Skeletal muscle cell (primary cell): Measurements from ENCODE around the gene TKTL1.
"Not testable (repeated sequence)": the region's sequence is repeated elsewhere in the genome, so short reads cannot be mapped to it uniquely, and the experiment has no call there.

ENCODE experiments used
- DNase-seq: peaks from one replicate; pipeline ENCODE4 v3.0.0-alpha.2; 2010; ENCODE audit warnings: low read depth
- H3K4me3 ChIP-seq: 2 replicates; pipeline ENCODE4 v1.5.1; 2011; ENCODE audit warnings: low read depth, mild to moderate bottlenecking, control low read depth, low read length, moderate library complexity

The TKTL1 gene, protein sequence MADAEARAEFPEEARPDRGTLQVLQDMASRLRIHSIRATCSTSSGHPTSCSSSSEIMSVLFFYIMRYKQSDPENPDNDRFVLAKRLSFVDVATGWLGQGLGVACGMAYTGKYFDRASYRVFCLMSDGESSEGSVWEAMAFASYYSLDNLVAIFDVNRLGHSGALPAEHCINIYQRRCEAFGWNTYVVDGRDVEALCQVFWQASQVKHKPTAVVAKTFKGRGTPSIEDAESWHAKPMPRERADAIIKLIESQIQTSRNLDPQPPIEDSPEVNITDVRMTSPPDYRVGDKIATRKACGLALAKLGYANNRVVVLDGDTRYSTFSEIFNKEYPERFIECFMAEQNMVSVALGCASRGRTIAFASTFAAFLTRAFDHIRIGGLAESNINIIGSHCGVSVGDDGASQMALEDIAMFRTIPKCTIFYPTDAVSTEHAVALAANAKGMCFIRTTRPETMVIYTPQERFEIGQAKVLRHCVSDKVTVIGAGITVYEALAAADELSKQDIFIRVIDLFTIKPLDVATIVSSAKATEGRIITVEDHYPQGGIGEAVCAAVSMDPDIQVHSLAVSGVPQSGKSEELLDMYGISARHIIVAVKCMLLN

DNA sequence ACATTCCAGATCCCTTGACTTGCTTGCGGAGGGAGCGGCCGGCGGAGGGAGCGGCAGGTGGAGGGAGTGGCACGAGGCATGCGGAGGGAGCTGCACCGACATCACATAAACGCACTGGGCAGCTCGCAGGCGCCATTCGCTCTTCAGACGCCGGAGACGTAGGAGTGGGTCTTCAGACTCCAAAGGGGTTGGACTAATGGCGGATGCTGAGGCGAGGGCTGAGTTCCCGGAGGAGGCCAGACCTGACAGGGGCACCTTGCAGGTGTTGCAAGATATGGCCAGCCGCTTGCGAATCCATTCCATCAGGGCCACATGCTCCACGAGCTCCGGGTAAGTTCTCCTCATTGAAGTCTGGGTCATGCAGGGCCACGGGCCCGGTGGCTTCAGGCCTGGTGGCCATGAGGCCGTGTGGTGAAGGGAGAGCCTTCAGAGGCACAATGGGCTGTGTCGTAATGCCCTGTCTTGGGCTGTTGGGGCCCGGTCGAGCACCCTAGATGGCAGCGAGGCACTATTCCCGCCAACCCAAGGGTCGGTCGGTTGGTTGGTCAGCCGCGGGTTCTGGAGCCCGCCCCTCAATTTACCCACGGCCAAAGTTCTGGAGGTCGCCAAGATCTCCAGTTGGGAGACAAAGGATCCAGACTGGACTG, at the start of gene TKTL1:
Gene TKTL1, plus strand, starts transcription at position 132 of the 647 bp plus-strand sequence. Its CDS starts 65 bp downstream, at position 197.
- no peak for DNase-seq
- H3K4me3 ChIP-seq: no peak within 1 kb of the TSS

DNA sequence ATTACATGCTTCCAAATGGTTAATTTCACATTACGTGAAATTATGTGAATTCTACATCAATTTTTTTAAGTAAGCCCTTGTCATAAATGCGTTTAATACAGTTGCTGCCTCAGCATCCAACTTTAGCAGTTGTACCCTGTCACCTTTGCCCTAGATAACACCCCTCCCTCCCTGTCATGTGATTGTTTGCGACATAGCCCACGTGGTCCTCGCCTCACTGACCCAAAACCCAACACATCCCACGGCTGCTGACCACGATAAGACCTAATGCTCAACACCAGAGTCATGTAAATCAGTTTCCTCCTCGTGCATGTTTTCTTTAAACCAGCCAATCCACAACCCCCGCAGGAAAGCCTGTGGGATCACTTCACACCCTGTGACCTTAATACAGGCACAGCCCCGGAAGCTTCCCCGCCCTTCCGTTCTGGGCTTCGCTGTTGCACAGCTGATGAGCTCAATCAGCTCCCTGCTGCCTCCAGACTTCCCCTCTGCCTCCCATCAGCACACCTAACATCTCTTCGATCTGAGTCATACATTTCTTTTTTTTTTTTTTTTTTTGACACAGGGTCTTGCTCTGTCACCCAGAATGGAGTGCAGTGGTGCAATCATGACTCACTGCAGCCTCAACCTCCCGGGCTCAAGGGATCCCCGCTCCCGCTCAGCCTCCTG, 48.1 kb upstream of the TKTL1 start:
- DNase-seq, H3K4me3 ChIP-seq: not testable (repeated sequence)

DNA sequence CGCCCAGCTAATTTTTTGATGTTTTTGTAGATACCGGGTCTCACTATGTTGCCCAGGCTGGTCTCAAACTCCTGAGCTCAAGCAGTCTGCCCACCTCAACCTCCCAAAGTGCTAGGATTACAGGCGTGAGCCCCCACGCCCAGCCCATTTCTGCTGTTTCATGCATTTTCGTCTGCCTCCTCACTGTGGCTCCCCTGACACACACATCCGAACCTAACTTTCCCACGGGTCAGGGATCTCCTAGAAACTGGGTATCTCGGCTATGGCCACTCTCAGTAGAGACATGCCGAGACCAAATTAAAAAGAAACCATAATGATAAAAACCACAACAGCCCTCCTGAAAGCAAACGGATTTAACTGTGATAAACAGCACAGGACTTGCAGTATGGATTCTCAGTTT, 47.5 kb upstream of the TKTL1 start:
- DNase-seq, H3K4me3 ChIP-seq: not testable (repeated sequence)

DNA sequence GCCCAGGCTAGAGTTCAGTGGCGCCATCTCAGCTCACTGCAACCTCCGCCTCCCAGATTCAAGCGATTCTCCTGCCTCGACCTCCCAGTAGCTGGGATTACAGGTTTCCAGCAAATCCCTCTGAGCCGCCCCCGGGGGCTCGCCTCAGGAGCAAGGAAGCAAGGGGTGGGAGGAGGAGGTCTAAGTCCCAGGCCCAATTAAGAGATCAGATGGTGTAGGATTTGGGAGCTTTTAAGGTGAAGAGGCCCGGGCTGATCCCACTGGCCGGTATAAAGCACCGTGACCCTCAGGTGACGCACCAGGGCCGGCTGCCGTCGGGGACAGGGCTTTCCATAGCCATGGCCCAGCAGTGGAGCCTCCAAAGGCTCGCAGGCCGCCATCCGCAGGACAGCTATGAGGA, 38.3 kb upstream of the TKTL1 start, which contains the start of gene OPN1MW3:
Gene OPN1MW3, plus strand, starts transcription at position 301 of the 400 bp plus-strand sequence. Its CDS starts 38 bp downstream, at position 339.
- H3K4me3 ChIP-seq, DNase-seq: not testable (repeated sequence)

DNA sequence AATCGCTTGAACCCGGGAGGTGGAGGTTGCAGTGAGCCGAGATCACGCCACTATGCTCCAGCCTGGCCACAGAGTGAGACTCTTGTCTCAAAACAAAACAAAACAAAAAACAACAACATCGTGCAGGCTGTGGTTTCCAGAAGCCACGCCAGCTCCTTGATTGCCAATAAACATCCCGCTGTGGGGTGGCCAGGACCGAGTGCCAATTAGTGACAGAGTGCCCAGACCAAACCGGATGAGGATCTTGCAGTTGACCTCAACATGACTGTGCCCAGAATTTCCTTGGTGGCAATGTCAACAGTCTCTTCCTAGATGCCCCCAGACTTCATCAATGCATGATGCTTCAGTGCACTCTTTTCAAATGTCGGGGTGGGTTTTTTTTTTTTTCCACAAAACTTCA, 36.9 kb upstream of the TKTL1 start:
- not testable (repeated sequence) for DNase-seq, H3K4me3 ChIP-seq

DNA sequence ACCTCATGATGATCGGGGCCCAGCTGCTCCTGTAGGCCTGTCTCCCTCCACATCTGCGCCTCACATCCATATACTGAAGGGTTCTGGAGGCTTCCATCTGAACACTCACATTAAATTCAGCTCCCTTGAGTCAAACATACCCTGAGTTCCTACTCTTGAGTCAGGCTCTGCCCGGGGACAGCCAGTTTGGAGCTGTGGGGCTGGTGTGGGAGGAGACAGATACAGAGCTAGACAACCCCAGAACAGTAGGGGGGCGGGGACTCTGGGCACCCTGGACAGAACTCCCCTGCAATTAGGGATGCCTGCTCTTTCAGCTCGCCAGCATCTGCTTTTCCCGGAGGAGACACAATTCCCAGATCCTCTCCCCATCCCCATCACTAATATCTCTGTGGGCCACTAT, 32.5 kb upstream of the TKTL1 start:
- DNase-seq, H3K4me3 ChIP-seq: not testable (repeated sequence)

DNA sequence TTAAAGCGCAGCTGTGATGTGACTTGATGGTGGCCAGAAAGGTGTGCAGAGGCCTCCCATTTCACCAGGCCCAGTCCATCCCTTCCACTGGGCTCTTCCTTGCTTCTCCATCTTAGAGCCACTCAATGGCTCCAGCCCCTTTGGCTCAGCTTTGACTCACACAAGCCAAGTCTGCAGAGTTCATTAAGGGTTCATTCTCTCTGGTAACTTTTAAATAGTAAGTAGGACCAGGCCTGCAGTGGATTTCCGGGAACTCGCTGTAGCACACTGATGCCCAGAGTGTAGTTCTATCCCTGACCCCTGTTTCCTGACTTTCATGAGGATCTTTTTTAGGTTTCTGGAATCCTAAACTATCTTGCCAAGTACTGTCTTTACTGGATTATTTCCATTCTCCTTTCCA, 26.4 kb upstream of the TKTL1 start:
- H3K4me3 ChIP-seq, DNase-seq: not testable (repeated sequence)

DNA sequence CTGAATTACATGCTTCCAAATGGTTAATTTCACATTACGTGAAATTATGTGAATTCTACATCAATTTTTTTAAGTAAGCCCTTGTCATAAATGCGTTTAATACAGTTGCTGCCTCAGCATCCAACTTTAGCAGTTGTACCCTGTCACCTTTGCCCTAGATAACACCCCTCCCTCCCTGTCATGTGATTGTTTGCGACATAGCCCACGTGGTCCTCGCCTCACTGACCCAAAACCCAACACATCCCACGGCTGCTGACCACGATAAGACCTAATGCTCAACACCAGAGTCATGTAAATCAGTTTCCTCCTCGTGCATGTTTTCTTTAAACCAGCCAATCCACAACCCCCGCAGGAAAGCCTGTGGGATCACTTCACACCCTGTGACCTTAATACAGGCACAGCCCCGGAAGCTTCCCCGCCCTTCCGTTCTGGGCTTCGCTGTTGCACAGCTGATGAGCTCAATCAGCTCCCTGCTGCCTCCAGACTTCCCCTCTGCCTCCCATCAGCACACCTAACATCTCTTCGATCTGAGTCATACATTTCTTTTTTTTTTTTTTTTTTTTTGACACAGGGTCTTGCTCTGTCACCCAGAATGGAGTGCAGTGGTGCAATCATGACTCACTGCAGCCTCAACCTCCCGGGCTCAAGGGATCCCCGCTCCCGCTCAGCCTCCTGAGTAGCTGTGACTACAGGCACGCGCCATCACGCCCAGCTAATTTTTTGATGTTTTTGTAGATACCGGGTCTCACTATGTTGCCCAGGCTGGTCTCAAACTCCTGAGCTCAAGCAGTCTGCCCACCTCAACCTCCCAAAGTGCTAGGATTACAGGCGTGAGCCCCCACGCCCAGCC, 10.9 kb upstream of the TKTL1 start:
- not testable (repeated sequence) for DNase-seq

DNA sequence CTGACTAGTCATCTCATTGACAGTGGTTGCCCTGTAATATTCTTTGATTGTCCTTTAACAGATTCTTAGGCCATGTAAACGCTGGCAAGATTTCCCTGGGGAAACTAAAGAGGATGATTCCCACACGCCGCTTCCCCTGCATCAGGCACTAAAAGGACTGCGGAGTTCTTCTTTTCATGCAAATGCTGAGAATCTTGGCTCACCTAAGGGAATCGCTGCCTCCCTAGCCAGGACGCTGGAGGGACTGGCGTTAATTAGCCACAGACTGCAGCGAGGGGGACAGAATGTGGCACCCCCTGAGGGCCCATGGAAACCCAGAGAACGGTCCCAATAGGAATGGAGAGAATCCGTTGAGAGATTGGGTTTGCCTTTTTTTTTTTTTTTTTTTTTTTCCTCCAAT, 9.2 kb upstream of the TKTL1 start:
- not testable (repeated sequence) for H3K4me3 ChIP-seq, DNase-seq

More for the DNA sequence above, 10.9 kb upstream of the TKTL1 start:
- H3K4me3 ChIP-seq: not testable (repeated sequence)

DNA sequence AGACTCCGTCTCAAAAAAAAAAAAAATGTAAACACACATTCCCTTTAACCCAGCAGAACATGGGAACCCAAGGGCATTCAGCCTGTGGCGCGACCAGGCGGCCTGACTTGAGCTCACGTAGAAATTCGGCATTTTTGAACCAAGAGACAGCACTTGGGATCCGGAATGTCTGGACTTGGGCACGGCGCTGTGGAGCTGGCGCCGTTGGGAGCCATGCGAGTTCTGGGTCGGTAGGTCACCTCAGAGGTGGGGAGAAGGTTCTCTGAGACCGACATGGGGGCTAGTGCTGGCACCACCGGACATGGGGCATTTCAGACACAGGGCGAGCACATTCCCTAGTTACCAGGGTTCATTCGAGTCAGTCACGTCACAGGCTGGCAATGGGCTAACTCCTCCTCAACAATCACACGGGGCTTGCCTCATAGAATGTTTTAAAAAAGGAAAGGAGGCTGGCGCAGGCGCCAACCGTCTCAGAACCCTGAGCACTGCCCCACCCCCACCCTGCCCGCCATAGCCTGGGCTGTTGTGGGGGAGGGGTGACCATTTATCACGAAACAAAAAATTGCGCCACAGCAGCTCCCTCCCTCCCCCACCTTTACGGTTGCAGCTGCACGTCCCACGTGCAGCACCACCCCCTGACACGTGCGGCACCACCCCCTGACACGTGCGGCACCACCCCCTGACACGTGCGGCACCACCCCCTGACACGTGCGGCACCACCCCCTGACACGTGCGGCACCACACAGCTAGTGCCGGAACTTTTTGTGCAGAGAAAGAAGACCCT, 612 bp upstream of the TKTL1 start, which contains the start of gene TEX28:
Gene TEX28, minus strand, starts transcription at position 334 of the 784 bp plus-strand sequence. CDS start 3,007 bp downstream, outside the sequence.
- no peak for DNase-seq
- H3K4me3 ChIP-seq: no peak within 1 kb of the TSS

DNA sequence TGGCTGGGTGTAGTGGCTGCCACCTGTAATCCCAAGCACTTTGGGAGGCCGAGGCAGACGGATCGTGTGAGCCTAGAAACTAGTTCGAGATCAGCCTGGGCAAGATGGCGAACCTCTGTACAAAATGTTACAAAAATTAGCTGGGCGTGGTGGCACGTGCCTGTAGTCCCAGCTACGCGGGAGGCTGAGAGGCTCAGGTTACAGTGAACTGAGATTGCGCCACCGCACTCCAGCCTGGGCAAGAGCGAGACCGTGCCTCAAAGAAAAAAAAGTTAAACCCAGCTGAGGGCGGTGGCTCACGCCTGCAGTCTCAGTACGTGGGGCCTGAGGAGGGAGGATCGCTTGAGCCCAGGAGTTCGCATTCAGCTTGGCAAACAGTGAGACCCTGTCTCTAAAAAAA, 1.1 kb downstream of the TKTL1 start:
- no peak overlapping the region for H3K4me3 ChIP-seq
- no peak for DNase-seq

DNA sequence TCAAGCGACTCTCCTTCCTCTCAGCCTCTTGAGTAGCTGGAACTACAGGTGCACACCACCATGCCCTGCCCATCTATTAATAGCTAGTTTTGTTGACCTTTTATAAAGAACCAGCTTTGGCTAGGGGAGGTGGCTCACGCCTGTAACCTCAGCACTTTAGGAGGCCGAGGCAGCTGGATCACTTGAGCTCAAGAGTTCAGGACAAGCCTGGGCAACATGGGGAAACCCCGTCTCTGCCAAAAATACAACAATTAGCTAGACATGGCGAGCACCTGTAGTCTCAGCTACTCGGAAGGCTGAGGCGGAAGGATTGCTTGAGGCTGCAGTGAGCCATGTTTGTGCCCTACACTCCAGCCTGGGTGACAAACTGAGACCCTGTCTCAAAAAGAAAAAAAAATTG, 2.7 kb downstream of the TKTL1 start:
- no peak overlapping the region for H3K4me3 ChIP-seq
- no peak for DNase-seq

DNA sequence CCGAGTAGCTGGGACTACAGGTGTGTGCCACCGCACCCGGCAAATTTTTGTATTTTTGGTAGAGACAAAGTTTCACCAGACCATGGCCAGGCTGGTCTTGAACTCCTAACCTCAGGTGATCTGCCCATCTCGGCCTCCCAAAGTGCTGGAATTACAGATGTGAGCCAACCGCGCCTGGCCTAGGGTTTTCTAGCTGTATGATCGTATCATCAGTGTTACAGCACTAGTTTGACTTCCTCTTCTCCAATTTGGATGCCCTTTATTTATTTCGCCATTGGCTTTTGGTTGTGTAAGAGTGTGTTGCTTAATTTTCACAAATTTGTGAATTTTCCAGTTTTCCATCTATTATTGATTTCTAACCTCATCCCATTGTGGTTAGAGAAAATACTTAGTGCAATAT, 5.2 kb downstream of the TKTL1 start:
- DNase-seq: no peak
- no peak overlapping the region for H3K4me3 ChIP-seq

DNA sequence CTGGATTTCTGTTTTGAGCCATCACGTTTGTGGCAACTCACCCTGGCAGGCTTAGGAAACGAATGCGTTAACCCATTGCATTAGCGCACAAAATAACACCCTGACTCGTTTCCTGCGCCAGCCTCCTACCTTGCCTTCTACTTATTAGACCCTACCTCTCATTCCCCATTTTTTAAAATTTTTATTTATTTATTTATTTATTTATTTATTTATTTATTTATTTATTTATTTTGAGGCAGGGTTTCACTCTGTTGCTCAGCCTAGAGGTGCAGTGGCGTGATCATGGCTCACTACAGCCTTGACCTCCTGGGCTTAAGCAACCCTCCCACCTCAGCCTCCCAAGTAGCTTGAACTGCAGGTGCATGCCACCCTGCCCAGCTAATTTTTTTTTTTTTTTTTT, 7.4 kb downstream of the TKTL1 start:
- not testable (repeated sequence) for H3K4me3 ChIP-seq, DNase-seq

DNA sequence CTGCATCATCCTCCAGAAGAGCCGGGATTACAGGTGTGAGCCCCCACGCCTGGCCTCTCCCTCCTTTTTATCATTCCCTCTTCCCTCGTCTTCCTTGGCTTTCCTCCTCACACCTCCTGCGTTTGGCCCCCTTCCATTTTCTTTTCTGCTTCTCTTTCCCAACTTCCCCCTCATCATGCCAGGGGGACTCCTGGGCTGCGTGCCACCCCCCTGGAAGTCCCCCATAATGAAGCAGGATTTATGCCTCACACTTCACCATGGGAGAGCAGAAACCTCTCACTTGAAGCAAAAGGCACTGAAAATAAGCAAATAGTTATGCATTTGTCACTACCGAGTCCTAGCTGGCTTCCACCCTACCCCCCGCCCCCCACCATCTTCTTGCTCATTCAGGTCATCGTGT, 7.9 kb downstream of the TKTL1 start:
- DNase-seq: no peak
- H3K4me3 ChIP-seq: no peak overlapping the region

DNA sequence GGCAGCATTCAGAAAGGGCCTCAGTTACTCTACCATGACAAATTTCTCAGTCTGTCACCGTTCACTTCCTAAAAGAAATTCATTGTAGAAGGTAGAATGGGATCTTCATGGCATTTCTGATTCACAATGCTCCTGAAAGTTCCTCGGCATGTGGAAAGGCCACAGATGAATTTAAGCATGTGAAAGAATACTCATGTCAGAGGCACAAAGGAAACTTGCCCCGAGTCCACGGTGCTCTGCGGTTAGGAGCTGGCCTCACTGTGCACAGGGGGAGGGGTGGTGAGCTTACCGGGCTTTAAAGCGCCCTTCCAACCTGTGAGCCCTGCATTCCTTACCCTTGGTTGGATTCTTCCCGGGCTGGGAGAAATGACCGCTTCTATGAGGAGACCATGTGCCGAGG, 9.3 kb downstream of the TKTL1 start:
- H3K4me3 ChIP-seq: no peak overlapping the region
- DNase-seq: no peak

DNA sequence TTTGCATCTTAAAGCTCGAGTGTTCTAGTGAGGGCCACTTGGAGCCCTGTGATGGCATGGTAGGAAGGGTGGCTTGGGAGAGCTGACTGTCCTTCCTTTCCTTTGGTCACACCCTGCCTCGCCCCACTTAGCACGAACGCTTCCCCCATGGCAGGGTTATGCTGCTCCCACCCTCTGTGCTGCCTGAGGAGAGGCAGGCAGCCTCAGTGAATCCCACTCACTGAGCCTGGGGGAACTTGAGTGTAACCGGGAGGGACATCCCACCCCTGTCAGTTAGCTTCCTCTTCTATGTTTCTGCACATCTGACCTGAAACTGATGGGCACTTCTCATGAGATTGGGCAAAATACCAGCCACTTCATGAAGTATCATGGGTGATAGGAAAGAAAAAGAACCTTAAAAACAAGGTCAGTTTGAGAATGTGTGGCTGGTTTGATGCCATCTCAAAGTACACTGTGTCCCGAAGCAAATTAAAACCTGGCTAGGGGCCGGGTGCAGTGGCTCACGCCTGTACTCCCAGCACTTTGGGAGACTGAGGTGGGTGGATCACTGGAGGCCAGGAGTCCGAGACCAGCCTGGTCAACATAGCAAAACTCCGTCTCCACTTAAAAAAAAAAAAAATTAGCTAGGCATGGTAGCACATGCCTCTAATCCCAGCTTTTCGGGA, 10.1 kb downstream of the TKTL1 start:
- no peak overlapping the region for H3K4me3 ChIP-seq
- DNase-seq: no peak

DNA sequence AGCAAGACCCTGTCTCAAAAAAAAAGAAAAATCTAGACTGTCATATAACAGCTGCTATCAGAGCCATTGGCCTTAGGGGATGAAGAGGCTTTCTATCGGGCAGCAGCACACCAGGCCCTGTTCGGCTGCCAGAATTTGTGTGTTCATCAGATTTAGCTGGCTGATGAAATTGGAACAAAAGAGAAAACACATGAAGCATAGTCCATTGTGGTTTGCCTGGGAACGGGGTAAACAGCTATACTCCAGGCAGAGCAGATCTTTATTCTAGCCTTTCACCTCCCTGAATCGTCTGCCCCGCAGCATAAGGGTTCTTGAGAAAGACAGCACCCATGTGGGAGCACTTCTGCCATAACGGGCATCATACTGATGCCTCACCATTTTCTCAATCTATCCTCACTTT, 11.6 kb downstream of the TKTL1 start:
- no peak overlapping the region for H3K4me3 ChIP-seq
- no peak for DNase-seq
